ENCODE results near the gene ACTR2. TPM values are rescaled to one million over a fixed set of nuclear protein-coding genes. Genes with fewer than 3 reads are reported as not detected.
"Not testable (repeated sequence)": the region's sequence is repeated elsewhere in the genome, so short reads cannot be mapped to it uniquely, and the experiment has no call there.

Gene ACTR2
- total RNA-seq, 1 donor, result 115 TPM

- TF ChIP-seq CTCF (IDR thresholded peaks at IDR 0.05; ENCODE audit: insufficient read depth, low read depth, low read length), result no peak
- no peak overlapping the region for H3K4me3 ChIP-seq (ENCODE audit: low read depth, low read length)
- DNase-seq (ENCODE audit: low read depth), result no peak
These were observed 27.7 kb downstream of the ACTR2 start for GRCh38 chr2:65255356-65255755.

- no peak for DNase-seq (ENCODE audit: low read depth)
- no peak overlapping the region for H3K4me3 ChIP-seq (ENCODE audit: low read depth, low read length)
- TF ChIP-seq CTCF (IDR thresholded peaks at IDR 0.05; ENCODE audit: insufficient read depth, low read depth, low read length), result no peak
These were observed 28.4 kb downstream of the ACTR2 start for GRCh38 chr2:65256054-65256453.

GRCh38 chr2:65257866-65258265 lies 30.2 kb downstream of the ACTR2 start:
- not testable (repeated sequence) for H3K4me3 ChIP-seq (ENCODE audit: low read depth, low read length); DNase-seq (ENCODE audit: low read depth)

GRCh38 chr2:65261676-65262075 lies 34.0 kb downstream of the ACTR2 start:
- no peak for TF ChIP-seq CTCF (IDR thresholded peaks at IDR 0.05; ENCODE audit: insufficient read depth, low read depth, low read length)
- no peak for DNase-seq (ENCODE audit: low read depth)
- no peak overlapping the region for H3K4me3 ChIP-seq (ENCODE audit: low read depth, low read length)

- peak; percentile 41 for DNase-seq (ENCODE audit: low read depth)
- no peak overlapping the region for H3K4me3 ChIP-seq (ENCODE audit: low read depth, low read length)
- no peak for TF ChIP-seq CTCF (IDR thresholded peaks at IDR 0.05; ENCODE audit: insufficient read depth, low read depth, low read length)
These were observed 35.6 kb downstream of the ACTR2 start for GRCh38 chr2:65263262-65263661.

GRCh38 chr2:65263986-65264385 lies 36.4 kb downstream of the ACTR2 start:
- DNase-seq (ENCODE audit: low read depth), result no peak
- no peak overlapping the region for H3K4me3 ChIP-seq (ENCODE audit: low read depth, low read length)
- no peak for TF ChIP-seq CTCF (IDR thresholded peaks at IDR 0.05; ENCODE audit: insufficient read depth, low read depth, low read length)

GRCh38 chr2:65264821-65265670 lies 37.4 kb downstream of the ACTR2 start:
- peak; percentile 91 for DNase-seq (ENCODE audit: low read depth)
- H3K4me3 ChIP-seq (ENCODE audit: low read depth, low read length), result no peak overlapping the region
- TF ChIP-seq CTCF (IDR thresholded peaks at IDR 0.05; ENCODE audit: insufficient read depth, low read depth, low read length), result peak; percentile 64

Data from fibroblast of villous mesenchyme (primary cell).